Measurements from ENCODE around the gene MARCHF10. TPM values are rescaled to one million over a fixed set of nuclear protein-coding genes. Genes with fewer than 3 reads are reported as not detected.

The MARCHF10 gene
- total and polyA plus RNA-seq, 3 donors from 2014 or later = 61.5 to 266 (median 118) TPM

- WGBS, 2 donors = 91% methylated on average over 4 of the region's 4 CpGs
- H3K27ac ChIP-seq = no peak overlapping the region
- no peaks in the 10 kb centered on the region for H3K27me3 ChIP-seq
- no peaks in the 10 kb centered on the region for H3K4me1 ChIP-seq
- H3K9me3 ChIP-seq = no peaks in the 10 kb centered on the region
- no peak for DNase-seq
- H3K36me3 ChIP-seq (ENCODE audit: low read depth, missing control alignments) = no peaks in the 10 kb centered on the region
- no peak overlapping the region for H3K4me3 ChIP-seq
- TF ChIP-seq CTCF (IDR thresholded peaks at IDR 0.05) (no peak), POLR2A (IDR thresholded peaks at IDR 0.05) (no peak)
- intact Hi-C loops (cut with DNase I; ENCODE audit: low total_unique reads) = no loop called here
These were observed 123.9 kb downstream of the MARCHF10 start for GRCh38 chr17:62684179-62684578.

- Histone ChIP-seq H3K27me3 (no peaks in the 10 kb centered on the region), H3K27ac (no peak overlapping the region), H3K9me3 (no peaks in the 10 kb centered on the region), H3K4me1 (no peaks in the 10 kb centered on the region), H3K36me3 (ENCODE audit: low read depth, missing control alignments) (no peaks in the 10 kb centered on the region), H3K4me3 (no peak overlapping the region)
- WGBS, 2 donors = 89 to 94% methylated on average over 6 to 8 of the region's 8 CpGs
- intact Hi-C loops (cut with DNase I; ENCODE audit: low total_unique reads) = no loop called here
- TF ChIP-seq POLR2A (IDR thresholded peaks at IDR 0.05) = no peak
- no peak for TF ChIP-seq CTCF (IDR thresholded peaks at IDR 0.05)
- DNase-seq = no peak
These were observed 126.2 kb downstream of the MARCHF10 start for GRCh38 chr17:62681939-62682381.

GRCh38 chr17:62681061-62681938, 126.8 kb downstream of the MARCHF10 start:
- H3K4me1 ChIP-seq = no peaks in the 10 kb centered on the region
- no peaks in the 10 kb centered on the region for H3K36me3 ChIP-seq (ENCODE audit: low read depth, missing control alignments)
- no peak for DNase-seq
- TF ChIP-seq POLR2A (IDR thresholded peaks at IDR 0.05) (no peak), CTCF (IDR thresholded peaks at IDR 0.05) (no peak)
- intact Hi-C loops (cut with DNase I; ENCODE audit: low total_unique reads) = no loop called here
- H3K4me3 ChIP-seq = peak overlapping the region in 1 of 2 donors; percentile 29
- H3K9me3 ChIP-seq = no peaks in the 10 kb centered on the region
- no peaks in the 10 kb centered on the region for H3K27me3 ChIP-seq
- 83 to 84% methylated on average over 10 to 17 of the region's 17 CpGs for WGBS, 2 donors
- H3K27ac ChIP-seq = no peak overlapping the region

- intact Hi-C loops (cut with DNase I; ENCODE audit: low total_unique reads) = no loop called here
- TF ChIP-seq CTCF (IDR thresholded peaks at IDR 0.05) (peak in 1 of 3 experiments; percentile 18), POLR2A (IDR thresholded peaks at IDR 0.05) (no peak)
- Histone ChIP-seq H3K27me3 (no peaks in the 10 kb centered on the region), H3K36me3 (ENCODE audit: low read depth, missing control alignments) (no peaks in the 10 kb centered on the region), H3K4me1 (no peaks in the 10 kb centered on the region), H3K9me3 (no peaks in the 10 kb centered on the region), H3K27ac (no peak overlapping the region), H3K4me3 (peak overlapping the region; percentile 29 to 33)
- 53 to 68% methylated on average over 5 to 36 of the region's 36 CpGs for WGBS, 2 donors
- DNase-seq = peak; percentile 64
These were observed 127.5 kb downstream of the MARCHF10 start for GRCh38 chr17:62680541-62681052.

Data from testis (tissue), 3 donors.